KG1 (cell line): Measurements from ENCODE around the gene SCD5.
A peak's percentile ranks its signal among the peaks of the same experiment; 100 is the strongest.

Source experiments
- DNase-seq: peaks from one replicate; lab custom pipeline; 2025; lab: John Stamatoyannopoulos, UW

SCD5 gene

GRCh38 chr4:82797040-82797404 lies 1.6 kb downstream of the SCD5 start:
- no peak for DNase-seq

GRCh38 chr4:82792912-82793649 lies 5.5 kb downstream of the SCD5 start:
- DNase-seq = no peak

- DNase-seq = no peak
These were observed 7.4 kb downstream of the SCD5 start for GRCh38 chr4:82791179-82791578.

- no peak for DNase-seq
These were observed 8.4 kb downstream of the SCD5 start for GRCh38 chr4:82790060-82790660.

- no peak for DNase-seq
These were observed 9.4 kb downstream of the SCD5 start for GRCh38 chr4:82789025-82789776.

- no peak for DNase-seq
These were observed 11.3 kb downstream of the SCD5 start for GRCh38 chr4:82787342-82787741.

GRCh38 chr4:82786828-82787227 lies 11.8 kb downstream of the SCD5 start:
- DNase-seq = no peak

- DNase-seq = no peak
These were observed 12.8 kb downstream of the SCD5 start for GRCh38 chr4:82785611-82786400.

GRCh38 chr4:82784681-82785610 lies 13.7 kb downstream of the SCD5 start:
- no peak for DNase-seq

GRCh38 chr4:82782626-82783345 lies 15.8 kb downstream of the SCD5 start:
- no peak for DNase-seq

- DNase-seq = peak; percentile 63
These were observed 17.8 kb downstream of the SCD5 start for GRCh38 chr4:82780752-82781231.

- no peak for DNase-seq
These were observed 18.3 kb downstream of the SCD5 start for GRCh38 chr4:82780170-82780751.

- no peak for DNase-seq
These were observed 19.6 kb downstream of the SCD5 start for GRCh38 chr4:82779032-82779431.

GRCh38 chr4:82777857-82778525 lies 20.6 kb downstream of the SCD5 start:
- DNase-seq = no peak

- no peak for DNase-seq
These were observed 21.6 kb downstream of the SCD5 start for GRCh38 chr4:82776925-82777542.

- no peak for DNase-seq
These were observed 23.4 kb downstream of the SCD5 start for GRCh38 chr4:82775243-82775642.

GRCh38 chr4:82774711-82775171 lies 23.9 kb downstream of the SCD5 start:
- no peak for DNase-seq

- no peak for DNase-seq
These were observed 25.5 kb downstream of the SCD5 start for GRCh38 chr4:82773057-82773456.

- DNase-seq = no peak
These were observed 28.0 kb downstream of the SCD5 start for GRCh38 chr4:82770607-82771006.
